Effector memory CD4-positive, alpha-beta T cell (primary cell): ENCODE measurements around the gene MILR1.
"Not testable (repeated sequence)": the region's sequence is repeated elsewhere in the genome, so short reads cannot be mapped to it uniquely, and the experiment has no call there.

Source experiments
- DNase-seq, 3 donors: peaks; one replicate each; pipeline ENCODE4 v3.0.0-alpha.2; 2020
- H3K27ac ChIP-seq: 2 replicates; pipeline ENCODE4 v1.7.0; 2013; ENCODE audit warnings: mild to moderate bottlenecking, low read length, moderate library complexity; ENCODE audit not compliant: insufficient read depth, poor library complexity, severe bottlenecking
- H3K27me3 ChIP-seq: replicated peaks from 2 replicates; pipeline ENCODE4 v1.7.0; 2013; ENCODE audit warnings: mild to moderate bottlenecking, low read length; ENCODE audit not compliant: insufficient read depth, control insufficient read depth, poor library complexity, severe bottlenecking
- H3K36me3 ChIP-seq: 2 replicates; pipeline ENCODE4 v1.7.0; 2013; ENCODE audit warnings: mild to moderate bottlenecking, low read length, moderate library complexity; ENCODE audit not compliant: control insufficient read depth, insufficient read depth
- H3K4me1 ChIP-seq: 2 replicates; pipeline ENCODE4 v1.7.0; 2013; ENCODE audit warnings: low read length, mild to moderate bottlenecking; ENCODE audit not compliant: control insufficient read depth, insufficient read depth, poor library complexity, severe bottlenecking
- H3K4me3 ChIP-seq: 2 replicates; pipeline ENCODE4 v1.7.0; 2013; ENCODE audit warnings: low read length, low read depth, mild to moderate bottlenecking; ENCODE audit not compliant: insufficient read depth, poor library complexity, severe bottlenecking
- H3K9me3 ChIP-seq: 2 replicates; pipeline ENCODE4 v1.7.0; 2013; ENCODE audit warnings: mild to moderate bottlenecking, low read length, moderate library complexity; ENCODE audit not compliant: control insufficient read depth

The MILR1 gene

GRCh38 chr17:64428406-64428805 lies 20.5 kb upstream of the MILR1 start:
- Histone ChIP-seq H3K4me3 (no peak overlapping the region), H3K27me3 (no peaks in the 10 kb centered on the region), H3K27ac (no peak overlapping the region), H3K9me3 (no peaks in the 10 kb centered on the region), H3K36me3 (no peaks in the 10 kb centered on the region), H3K4me1 (no peaks in the 10 kb centered on the region)
- no peak for DNase-seq

DNA sequence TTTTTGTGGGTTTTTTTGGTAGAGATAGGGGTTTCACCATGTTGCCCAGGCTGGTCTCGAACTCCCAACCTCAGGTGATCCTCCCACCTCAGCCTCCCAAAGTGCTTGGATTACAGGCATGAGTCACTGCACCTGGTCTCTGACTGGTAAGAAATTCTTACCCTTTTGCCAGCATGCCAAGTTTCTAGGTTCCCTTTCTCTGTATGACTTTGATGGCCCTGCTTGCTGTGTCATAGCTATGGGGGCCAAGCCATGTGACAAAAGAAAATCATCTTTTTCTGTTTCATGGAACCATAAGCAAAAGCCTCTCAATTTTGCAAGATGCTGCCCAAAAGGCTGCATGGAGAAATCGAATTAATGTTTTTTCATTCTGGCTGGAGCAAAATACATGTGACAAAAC lies 18.9 kb upstream of the MILR1 start:
- H3K27me3 ChIP-seq, DNase-seq, H3K4me3 ChIP-seq, H3K36me3 ChIP-seq, H3K4me1 ChIP-seq, H3K9me3 ChIP-seq, H3K27ac ChIP-seq: not testable (repeated sequence)

- Histone ChIP-seq H3K4me1 (no peaks in the 10 kb centered on the region), H3K27ac (no peak overlapping the region), H3K36me3 (no peaks in the 10 kb centered on the region), H3K9me3 (no peaks in the 10 kb centered on the region), H3K27me3 (no peaks in the 10 kb centered on the region), H3K4me3 (no peak overlapping the region)
- DNase-seq: no peak
These were observed 17.4 kb upstream of the MILR1 start for GRCh38 chr17:64431534-64431933.

DNA sequence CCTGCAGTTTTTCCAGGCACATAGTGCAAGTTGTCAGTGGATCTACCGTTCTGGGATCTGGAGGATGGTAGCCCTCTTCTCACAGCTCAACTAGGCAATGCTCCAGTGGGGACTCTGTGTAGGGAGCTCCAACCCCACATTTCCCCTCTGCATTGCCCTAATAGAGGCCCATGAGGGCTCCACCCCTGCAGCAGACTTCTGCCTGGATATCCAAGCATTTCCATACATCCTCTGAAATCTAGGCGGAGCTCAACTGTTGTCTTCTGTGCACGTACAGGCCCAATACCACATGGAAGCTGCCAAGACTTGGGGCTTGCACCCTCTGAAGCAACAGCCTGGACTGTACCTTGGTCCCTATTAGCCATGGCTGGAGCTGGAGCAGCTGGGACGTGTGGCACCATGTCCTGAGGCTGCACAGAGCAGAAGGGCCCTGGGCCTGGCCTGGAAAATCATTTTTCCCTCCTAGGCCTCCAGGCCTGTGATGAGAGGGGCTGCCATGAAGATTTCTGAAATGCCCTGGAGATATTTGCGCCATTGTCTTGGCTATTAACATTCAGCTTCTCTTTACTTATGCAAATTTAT lies 10.9 kb upstream of the MILR1 start:
- Histone ChIP-seq H3K4me1 (peaks cover 16% of the 10 kb centered on the region), H3K4me3 (no peak overlapping the region), H3K27me3 (no peaks in the 10 kb centered on the region), H3K27ac (no peak overlapping the region), H3K9me3 (peaks cover 9% of the 10 kb centered on the region), H3K36me3 (no peaks in the 10 kb centered on the region)
- DNase-seq: no peak

- DNase-seq, H3K27me3 ChIP-seq, H3K27ac ChIP-seq, H3K36me3 ChIP-seq, H3K4me3 ChIP-seq, H3K9me3 ChIP-seq: not testable (repeated sequence)
- H3K4me1 ChIP-seq: peaks cover 16% of the 10 kb centered on the region
These were observed 9.4 kb upstream of the MILR1 start for GRCh38 chr17:64439521-64439920.

- Histone ChIP-seq H3K4me1 (peaks cover 16% of the 10 kb centered on the region), H3K36me3 (no peaks in the 10 kb centered on the region), H3K27ac (no peak overlapping the region), H3K9me3 (peaks cover 9% of the 10 kb centered on the region), H3K27me3 (no peaks in the 10 kb centered on the region), H3K4me3 (no peak overlapping the region)
- DNase-seq: no peak
These were observed 9.0 kb upstream of the MILR1 start for GRCh38 chr17:64439956-64440355.

DNA sequence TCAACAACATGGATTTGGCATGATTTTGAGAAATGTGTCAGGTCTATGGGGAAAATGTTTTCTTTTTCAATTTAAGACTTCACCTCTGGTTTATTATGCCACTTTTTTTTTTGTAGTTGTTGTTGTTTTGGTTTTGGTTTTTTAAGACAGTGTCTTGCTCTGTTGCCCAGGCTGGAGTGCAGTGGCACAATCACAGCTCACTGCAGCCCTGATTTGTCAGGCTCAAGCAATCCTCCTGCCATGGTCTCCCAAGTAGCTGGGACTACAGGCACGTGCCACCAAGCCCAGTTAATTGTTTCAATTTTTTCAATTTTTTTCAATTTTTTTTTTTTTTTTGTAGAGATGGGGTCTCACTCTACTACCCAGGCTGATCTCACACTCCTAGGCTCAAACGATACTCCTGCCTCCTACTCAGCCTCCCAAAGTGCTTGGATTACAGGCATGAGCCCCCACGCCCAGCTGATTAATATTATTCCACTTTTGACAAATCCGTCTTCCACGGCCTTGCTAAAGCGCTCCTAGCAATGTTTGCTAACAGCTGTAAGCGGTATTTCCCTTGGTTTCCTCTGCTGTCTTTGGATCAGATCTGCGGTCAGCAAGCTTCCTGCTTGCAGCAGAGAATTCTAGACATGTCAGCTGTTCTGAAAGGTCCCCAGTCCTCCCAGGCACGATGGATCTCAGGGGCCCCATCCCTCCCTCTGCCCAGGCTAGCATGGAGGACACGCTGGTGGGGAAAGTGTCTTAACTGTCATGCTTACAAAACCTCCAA lies 7.0 kb upstream of the MILR1 start:
- DNase-seq: peak; percentile 3 to 27 (median 10)
- Histone ChIP-seq H3K9me3 (peaks cover 9% of the 10 kb centered on the region), H3K27ac (peak overlapping the region; percentile 27)

DNA sequence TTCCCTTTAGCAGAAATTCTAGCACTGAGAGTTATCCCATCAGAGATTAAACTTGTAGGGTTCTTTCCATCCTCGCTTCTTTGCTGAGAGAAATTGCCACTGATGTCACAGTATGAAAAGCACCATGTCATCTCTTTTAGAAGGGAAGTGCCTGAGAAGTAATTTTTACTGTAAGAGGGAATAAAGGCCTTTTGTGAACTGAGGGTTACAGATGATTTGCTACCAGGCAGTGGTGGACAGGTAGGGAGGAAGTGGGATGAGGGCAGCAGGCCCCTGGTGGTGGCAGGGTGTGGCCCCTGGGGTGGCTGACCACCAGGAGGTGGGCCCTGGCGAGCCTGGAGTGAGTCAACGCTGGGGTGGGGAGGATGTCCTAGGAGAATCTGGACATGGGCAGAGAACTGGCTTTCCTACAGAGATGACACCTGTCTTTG lies 6.4 kb upstream of the MILR1 start:
- Histone ChIP-seq H3K4me1 (peaks cover 16% of the 10 kb centered on the region), H3K27ac (peak overlapping the region; percentile 27), H3K9me3 (peaks cover 7% of the 10 kb centered on the region), H3K36me3 (no peaks in the 10 kb centered on the region), H3K4me3 (peak overlapping the region; percentile 28), H3K27me3 (no peaks in the 10 kb centered on the region)
- DNase-seq: no peak

More for the DNA sequence above, 7.0 kb upstream of the MILR1 start:
- no peaks in the 10 kb centered on the region for H3K36me3 ChIP-seq
- peaks cover 16% of the 10 kb centered on the region for H3K4me1 ChIP-seq
- no peaks in the 10 kb centered on the region for H3K27me3 ChIP-seq
- peak overlapping the region; percentile 28 for H3K4me3 ChIP-seq

DNA sequence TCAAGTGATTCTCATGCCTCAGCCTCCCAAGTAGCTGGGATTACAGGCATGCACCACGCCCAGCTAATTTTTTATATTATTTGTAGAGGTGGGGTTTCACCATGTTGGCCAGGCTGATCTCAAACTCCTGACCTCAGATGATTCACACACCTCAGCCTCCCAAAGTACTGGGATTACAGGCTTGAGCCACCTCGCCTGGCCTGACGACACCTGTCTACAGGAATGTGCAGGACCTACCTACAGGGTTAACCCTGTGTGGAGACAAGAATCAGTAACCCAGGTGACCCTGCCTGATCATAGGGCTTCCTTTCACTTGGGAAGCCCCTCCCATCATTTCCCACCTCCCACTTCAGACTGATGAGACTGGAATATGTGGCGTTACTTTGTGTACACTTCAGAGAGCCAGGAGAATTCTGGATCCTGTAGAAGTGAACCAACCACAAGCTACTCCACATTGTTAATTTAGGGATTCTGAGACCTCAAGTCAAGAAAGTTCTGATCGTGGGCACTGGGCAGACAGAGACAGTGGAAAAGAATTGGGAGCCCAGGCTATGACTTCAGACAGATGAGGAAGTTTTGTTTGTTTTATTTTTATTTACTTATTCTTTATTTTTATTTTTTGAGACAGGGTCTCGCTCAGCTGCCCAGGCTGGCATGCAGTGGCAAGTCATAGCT lies 5.7 kb upstream of the MILR1 start:
- no peak for DNase-seq
- Histone ChIP-seq H3K36me3 (no peaks in the 10 kb centered on the region), H3K4me3 (no peak overlapping the region), H3K9me3 (peaks cover under 1% of the 10 kb centered on the region), H3K27ac (no peak overlapping the region), H3K27me3 (no peaks in the 10 kb centered on the region), H3K4me1 (peaks cover 16% of the 10 kb centered on the region)

DNA sequence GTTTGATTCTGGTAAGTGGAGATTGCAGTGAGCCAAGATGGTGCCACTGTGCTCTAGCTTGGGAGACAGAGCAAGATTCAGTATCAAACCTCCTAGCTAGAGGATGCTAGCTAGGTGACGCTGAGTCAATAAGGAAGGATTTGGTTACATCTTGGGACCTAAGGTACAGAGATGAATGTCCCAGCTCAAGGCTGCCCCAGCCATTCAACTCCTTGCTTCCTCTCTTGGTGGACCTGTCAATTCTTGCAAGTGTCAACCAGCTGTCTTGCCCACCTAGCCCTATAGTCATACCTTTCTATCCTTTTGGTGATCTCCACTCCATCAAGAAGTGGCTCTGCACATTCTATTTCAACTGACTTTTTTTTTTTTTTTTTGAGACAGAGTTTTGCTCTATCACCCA lies 1.4 kb upstream of the MILR1 start:
- H3K4me3 ChIP-seq: no peak overlapping the region
- H3K27me3 ChIP-seq: no peaks in the 10 kb centered on the region
- H3K4me1 ChIP-seq: peaks cover 4% of the 10 kb centered on the region
- DNase-seq: no peak
- H3K36me3 ChIP-seq: no peaks in the 10 kb centered on the region
- H3K27ac ChIP-seq: no peak overlapping the region
- H3K9me3 ChIP-seq: no peaks in the 10 kb centered on the region
